Activated CD8-positive, alpha-beta memory T cell treated with anti-CD3 and anti-CD28 coated beads, Interleukin-2, amount 50 U/mL, for 4 hours (primary cell): Measurements from ENCODE around the gene PAQR9.

Experiments
- DNase-seq: peaks from one replicate; pipeline ENCODE4 v3.0.0-alpha.2; 2020

The PAQR9 gene

DNA sequence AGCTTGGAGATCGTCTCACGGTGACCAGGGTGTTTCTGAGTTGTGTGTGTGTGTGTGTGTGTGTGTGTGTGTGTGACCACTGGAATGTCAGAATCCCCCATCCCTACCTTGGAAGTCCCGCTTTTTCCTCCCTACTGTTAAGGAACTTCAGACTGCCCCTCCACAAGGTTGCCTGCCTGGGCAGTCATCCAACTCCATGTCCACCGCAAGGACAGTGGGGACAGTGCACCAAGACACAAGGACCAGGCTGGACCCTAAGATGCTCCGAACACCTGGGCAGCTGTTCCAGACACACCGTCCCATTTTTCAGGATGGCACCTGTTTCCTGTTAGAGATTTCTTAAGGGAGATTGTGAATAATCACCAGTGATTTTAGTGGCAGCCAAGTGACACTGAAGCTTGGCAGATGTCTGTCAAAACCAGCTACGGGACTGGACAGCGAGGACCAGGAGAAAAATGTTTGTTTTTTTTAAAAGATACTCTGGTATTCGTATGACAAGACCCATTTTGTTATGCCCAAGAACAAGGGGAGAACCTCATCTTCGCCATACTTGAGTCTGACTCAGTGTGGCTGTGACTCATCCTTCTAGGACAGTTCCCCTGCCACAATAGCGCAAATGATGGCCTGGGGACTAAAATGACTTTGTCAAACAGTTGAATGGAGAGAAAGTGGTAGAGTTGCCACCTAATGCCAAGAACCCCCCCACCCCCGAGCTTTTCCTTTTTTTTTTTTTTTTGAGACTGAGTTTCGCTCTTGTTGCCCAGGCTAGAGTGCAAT lies 15.5 kb downstream of the PAQR9 start:
- no peak for DNase-seq

DNA sequence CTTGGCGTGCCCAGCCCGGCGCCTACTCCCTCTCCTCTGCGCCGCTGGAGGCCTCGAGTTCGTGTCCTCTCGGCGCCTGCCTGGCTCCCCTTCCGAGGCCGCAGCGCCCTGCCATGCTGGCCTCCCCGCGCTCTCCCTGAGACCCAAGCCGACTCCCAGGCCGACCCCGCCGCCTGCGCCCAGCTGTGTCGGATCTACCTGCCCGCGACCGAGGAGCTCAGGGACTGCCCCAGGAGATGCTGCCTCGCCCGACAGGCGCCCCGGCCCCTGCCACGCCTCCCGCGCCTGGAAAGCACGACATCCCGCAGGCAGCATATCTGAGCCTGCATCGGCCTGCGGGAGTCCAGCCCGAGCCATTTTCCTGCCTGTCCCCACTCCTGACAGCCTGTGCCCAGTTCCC lies 16.1 kb downstream of the PAQR9 start:
- no peak for DNase-seq

DNA sequence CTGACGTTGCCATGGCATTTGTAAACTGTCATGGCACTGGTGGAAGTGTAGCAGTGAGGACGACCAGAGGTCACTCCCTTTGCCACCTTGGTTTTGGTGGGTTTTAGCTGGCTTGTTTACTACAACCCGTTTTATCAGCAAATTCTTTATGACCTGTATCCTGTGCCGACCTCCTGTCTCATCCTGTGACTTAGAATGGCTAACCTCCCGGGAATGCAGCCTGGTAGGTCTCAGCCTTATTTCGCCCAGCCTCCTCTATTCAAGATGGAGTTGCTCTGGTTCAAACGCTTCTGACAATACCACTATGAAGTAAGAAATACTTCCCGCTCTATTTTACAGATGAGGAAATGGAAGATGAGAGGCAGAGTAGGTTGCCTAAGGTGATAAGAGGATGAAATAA lies 16.6 kb downstream of the PAQR9 start:
- DNase-seq: no peak

DNA sequence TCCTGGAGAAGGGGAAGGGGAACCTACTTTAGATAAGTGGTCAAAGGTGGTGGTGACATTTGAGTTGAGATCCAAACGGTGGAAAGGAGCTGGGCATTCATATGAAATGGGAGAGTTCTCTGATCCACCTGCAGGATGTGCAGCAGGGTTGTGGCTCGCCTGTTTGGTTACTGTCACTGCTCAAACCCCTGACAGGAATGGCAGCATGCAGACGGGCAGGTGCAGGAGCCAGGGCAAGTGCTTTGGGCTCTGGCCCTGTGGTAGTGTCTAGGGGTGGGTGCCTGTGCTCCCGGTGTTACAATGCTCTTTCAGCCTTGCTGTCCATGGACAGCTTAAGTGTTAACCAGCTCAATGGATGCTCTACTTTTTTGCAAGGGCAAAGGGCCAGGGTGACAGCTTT lies 18.5 kb downstream of the PAQR9 start:
- no peak for DNase-seq

DNA sequence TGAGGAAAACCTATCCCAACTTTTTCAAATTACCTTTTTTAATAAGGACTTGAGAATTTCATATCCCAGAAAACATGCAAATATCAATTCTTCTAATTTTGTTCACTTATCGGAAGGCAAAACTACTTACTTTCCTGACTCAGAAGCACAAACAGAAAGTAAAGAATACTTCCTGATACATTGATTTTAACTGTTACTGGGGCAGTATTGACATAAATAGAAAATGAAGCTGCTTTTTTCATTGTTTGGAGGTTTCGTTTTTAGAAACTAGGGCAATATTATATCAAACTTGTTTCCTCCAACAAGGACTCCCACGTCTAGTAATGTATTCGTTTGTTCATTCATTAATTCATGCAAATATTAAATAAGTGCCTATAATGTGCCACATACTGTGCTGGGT lies 19.1 kb downstream of the PAQR9 start:
- no peak for DNase-seq

- DNase-seq: no peak
Measured at GRCh38 chr3:142943870-142944269, 19.6 kb downstream of the PAQR9 start.

GRCh38 chr3:142943349-142943748 lies 20.1 kb downstream of the PAQR9 start:
- no peak for DNase-seq

GRCh38 chr3:142941373-142942123 lies 21.9 kb downstream of the PAQR9 start:
- DNase-seq: no peak

GRCh38 chr3:142940472-142940871 lies 23.0 kb downstream of the PAQR9 start:
- no peak for DNase-seq

- DNase-seq: no peak
Measured at GRCh38 chr3:142940000-142940399, 23.5 kb downstream of the PAQR9 start.

DNA sequence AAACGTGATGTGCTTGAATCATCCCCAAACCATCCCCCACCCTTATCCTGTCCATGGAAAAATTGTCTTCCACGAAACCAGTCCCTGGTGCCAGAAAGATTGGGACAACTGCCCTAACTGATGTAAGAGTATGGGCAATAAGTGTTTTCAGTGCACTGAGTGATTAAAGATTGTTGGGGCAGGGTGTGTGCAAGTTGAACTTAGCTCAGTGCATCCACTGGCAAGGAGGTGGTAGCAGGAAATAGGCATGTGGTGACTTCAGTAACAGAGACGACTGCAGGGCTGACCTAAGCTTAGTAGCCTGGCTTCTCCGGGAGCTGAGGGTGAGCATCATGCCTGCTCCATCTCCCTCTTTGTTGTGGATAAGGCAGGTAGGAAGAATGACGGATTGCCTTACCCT lies 27.5 kb downstream of the PAQR9 start:
- no peak for DNase-seq

- DNase-seq: no peak
Measured at GRCh38 chr3:142934887-142935269, 28.6 kb downstream of the PAQR9 start.

DNA sequence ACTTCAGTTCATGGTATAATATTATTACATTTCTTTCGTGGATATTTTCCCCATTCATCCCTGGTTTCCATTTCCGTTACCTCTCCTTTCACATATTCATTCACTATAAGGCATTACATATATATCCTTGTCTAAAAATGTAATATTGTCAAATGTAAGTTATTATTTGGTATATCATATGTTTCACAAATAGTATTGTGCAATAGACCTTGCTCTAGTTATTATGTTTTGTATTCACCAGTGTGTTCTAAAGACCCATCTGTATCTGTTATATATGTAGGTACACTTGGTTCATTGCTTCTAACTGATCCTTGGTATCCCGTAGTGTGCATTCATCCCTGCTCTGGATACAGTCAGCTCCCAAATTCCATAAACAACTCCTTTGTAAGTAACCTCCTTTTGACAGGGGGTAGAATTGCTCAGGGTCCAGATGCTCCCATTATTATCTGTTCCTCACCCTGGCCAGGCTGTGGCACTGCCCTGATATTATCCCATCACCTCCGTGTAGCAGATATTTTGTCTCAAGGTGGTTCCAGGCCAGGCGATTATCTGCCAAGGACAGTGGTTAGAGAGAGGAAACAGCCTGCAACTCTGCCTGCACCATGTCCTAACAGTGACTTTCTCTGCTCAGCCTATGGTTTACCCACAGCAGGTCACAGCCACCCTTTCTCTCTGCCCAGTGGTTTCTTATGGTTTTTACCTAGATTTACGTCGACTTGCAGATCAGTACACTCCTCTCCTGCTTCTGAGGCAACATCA lies 29.2 kb downstream of the PAQR9 start:
- no peak for DNase-seq

- no peak for DNase-seq
Measured at GRCh38 chr3:142931222-142931621, 32.3 kb downstream of the PAQR9 start.

DNA sequence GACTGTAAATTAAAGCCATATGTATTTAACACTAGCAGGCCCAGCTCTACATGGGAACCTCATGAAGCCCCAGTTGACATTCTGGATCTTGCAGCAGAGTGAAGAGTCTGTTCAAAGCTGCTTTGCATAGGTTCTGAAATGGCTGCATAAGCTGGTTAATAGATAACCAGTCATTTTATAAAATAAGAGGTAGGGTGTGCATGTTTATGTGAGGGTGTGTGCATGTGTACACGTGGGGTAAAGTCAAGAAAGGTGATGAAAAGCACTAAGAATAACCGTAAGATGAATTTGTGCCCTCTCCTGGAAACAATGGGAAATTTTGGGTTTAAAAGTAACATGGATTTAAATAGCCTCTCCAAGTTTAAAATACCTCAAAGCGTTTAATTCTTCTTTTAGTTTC lies 33.0 kb downstream of the PAQR9 start:
- no peak for DNase-seq

DNA sequence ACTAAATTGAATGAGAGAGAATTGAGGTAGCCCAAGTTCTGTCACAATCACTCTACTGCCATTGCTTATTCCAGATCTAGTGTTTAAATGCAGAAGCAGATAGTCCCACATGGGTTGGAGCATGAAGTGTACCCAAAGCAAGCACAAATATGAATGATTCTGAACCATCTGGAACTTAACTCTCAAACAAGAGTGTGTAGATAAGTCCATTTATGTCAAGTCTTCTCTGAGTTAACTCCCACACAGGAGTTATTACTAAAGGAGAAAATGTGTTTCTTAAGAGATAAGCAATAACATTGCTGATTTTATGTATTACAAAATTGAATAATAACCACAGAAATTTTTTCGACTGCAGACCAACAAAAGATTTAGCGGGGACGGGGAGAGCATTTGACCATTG lies 33.6 kb downstream of the PAQR9 start:
- DNase-seq: no peak

- DNase-seq: peak; percentile 21
Measured at GRCh38 chr3:142929109-142929508, 34.4 kb downstream of the PAQR9 start.

- no peak for DNase-seq
Measured at GRCh38 chr3:142926368-142926944, 37.0 kb downstream of the PAQR9 start.

DNA sequence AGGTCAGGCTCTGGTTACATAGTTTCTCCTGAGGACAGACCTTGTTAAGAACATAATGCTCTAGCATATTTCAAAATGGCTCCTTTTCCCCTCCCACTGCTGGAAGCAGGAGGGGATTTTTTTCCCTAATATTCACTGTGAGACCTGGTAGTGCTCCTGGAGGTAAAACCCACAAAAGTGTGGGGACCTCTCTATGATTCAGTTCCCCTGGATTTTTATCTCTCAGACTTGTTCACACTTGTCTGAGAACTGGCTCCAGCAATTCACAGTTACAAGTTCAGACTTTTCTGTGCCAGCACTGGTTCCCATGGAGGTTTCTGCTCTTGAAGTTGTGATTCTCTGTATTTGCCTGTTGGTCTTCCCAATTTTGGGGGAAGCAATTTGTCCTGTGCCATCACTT lies 38.3 kb downstream of the PAQR9 start:
- no peak for DNase-seq

- DNase-seq: no peak
Measured at GRCh38 chr3:142923694-142924093, 39.8 kb downstream of the PAQR9 start.

DNA sequence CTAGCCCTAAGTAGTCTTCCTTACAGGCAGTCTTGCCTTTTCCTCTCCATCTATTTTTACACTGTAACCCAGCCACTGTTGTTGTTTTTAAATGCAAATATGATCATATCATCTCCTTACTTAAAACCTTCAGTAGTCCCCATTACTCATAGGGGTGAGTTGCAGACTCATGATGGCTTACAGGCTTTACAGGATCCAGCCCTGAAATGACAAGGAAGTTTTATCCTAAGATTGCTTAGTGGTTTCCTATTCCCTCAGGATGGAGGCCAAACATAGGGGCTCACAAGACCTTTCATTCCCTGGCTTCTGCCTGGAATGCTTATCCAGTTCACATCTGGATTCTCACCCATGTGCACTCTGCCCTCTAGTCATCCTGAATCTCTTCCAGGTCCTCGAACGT lies 46.9 kb downstream of the PAQR9 start:
- no peak for DNase-seq

- DNase-seq: no peak
Measured at GRCh38 chr3:142915636-142916035, 47.8 kb downstream of the PAQR9 start.

- DNase-seq: no peak
Measured at GRCh38 chr3:142914286-142914811, 49.1 kb downstream of the PAQR9 start.
